KOPT-K1 (cell line): Measurements from ENCODE around the gene PICK1.
"Not testable (repeated sequence)": the region's sequence is repeated elsewhere in the genome, so short reads cannot be mapped to it uniquely, and the experiment has no call there.

Experiments used
- H3K27ac ChIP-seq: fragments of 200-600 bp; sonication (generic); 2 replicates; pipeline ENCODE4 v1.5.1; 2016; ENCODE audit warnings: antibody characterized with exemption, mild to moderate bottlenecking, low read depth, low read length; ENCODE audit not compliant: poor library complexity, severe bottlenecking
- H3K36me3 ChIP-seq: fragments of 200-600 bp; sonication (generic); 2 replicates; pipeline ENCODE4 v1.5.1; 2017; ENCODE audit warnings: antibody characterized with exemption, mild to moderate bottlenecking, low read length, moderate library complexity; ENCODE audit not compliant: insufficient read depth
- H3K9me3 ChIP-seq: fragments of 200-600 bp; sonication (generic); 2 replicates; pipeline ENCODE4 v1.5.1; 2017; ENCODE audit warnings: antibody characterized with exemption, low read length, mild to moderate bottlenecking; ENCODE audit not compliant: insufficient read depth, poor library complexity, severe bottlenecking

PICK1 gene

DNA sequence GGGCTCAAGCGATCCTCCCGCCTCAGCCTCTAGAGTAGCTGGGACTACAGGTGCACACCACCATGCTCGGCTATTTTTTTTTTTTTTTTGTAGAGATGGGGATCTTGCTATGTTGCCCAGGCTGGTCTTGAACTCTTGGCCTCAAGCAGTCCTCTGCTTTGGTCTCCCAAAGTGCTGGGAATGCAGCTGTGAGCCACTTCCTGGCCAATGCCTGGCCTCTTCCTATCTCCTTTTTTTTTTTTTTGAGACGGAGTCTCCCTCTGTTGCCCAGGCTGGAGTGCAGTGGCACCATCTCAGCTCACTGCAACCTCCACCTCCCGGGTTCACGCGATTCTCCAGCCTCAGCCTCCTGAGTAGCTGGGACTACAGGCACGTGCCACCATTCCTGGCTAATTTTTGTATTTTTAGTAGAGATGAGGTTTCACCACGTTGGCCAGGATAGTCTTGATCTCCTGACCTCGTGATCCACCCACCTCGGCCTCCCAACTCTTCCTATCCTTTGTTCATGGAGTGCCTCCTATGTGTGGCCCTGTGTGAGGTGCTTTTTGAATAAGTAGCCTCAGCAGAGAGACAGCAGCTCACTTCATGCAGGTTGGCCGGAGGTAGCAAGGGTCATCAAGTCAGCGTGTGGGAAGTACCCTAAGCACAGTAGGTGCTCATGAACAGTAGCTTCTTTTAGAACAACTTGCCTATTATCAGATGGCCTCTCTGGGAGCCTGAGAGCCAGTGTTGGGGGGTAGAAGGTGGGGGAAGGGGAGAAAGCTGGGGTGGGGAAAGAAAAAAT, 19.6 kb upstream of the PICK1 start:
- H3K27ac ChIP-seq, H3K36me3 ChIP-seq, H3K9me3 ChIP-seq: not testable (repeated sequence)

GRCh38 chr22:38038426-38038825, 18.8 kb upstream of the PICK1 start:
- Histone ChIP-seq H3K27ac (no peak overlapping the region), H3K36me3 (no peaks in the 10 kb centered on the region), H3K9me3 (no peaks in the 10 kb centered on the region)

DNA sequence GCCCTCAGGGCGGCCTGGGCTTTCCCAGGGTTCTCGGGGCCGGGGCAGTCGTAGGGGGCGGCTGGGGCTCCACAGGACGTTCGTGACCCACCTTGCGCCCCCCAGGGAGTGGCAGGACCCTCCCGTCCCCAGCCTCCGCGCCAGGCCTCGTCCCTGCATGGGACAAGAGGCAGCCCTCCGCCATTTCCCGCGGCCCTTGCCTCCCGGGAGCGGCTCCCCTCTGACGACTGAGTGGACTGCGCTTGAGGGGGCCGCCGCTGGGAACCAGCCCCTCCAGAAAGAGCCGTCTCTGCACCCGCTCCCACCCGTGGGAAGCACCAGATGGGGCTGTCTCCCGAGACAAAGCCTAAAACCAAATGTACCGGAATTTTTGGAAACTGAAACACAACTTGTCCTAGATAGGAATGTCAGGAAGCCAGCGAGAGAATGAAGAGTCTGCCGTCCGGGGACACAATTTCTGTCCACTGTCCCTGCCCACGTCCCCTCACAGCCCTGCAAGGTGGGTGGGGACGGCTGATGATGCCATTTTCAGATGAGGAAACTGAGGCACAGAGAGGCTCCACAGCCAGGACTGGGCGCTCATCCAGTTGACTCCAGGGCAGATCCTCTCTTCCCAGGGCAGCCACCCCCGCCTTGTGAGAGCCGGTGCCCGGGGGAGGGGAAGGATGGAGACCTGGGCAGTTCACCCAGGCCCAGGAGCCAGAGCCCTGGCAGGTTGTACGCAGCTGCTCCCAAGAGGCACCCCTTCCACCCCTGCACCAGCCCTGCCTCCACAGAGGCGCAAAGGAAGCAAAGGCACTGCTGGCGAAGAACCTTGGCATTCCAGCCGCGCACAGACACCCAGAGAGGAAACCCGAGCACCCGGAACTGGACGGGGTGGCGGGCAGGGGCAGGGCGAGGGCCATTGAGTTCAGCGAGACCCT, 18.1 kb upstream of the PICK1 start:
- no peak overlapping the region for H3K27ac ChIP-seq
- H3K9me3 ChIP-seq = no peaks in the 10 kb centered on the region
- H3K36me3 ChIP-seq = no peaks in the 10 kb centered on the region

GRCh38 chr22:38040953-38041759, 16.0 kb upstream of the PICK1 start:
- Histone ChIP-seq H3K9me3 (no peaks in the 10 kb centered on the region), H3K36me3 (no peaks in the 10 kb centered on the region), H3K27ac (no peak overlapping the region)

- Histone ChIP-seq H3K9me3 (no peaks in the 10 kb centered on the region), H3K27ac (no peak overlapping the region), H3K36me3 (no peaks in the 10 kb centered on the region)
Observed at GRCh38 chr22:38041760-38042487, 15.3 kb upstream of the PICK1 start.

GRCh38 chr22:38042488-38042790, 14.8 kb upstream of the PICK1 start:
- Histone ChIP-seq H3K9me3 (no peaks in the 10 kb centered on the region), H3K27ac (no peak overlapping the region), H3K36me3 (no peaks in the 10 kb centered on the region)

DNA sequence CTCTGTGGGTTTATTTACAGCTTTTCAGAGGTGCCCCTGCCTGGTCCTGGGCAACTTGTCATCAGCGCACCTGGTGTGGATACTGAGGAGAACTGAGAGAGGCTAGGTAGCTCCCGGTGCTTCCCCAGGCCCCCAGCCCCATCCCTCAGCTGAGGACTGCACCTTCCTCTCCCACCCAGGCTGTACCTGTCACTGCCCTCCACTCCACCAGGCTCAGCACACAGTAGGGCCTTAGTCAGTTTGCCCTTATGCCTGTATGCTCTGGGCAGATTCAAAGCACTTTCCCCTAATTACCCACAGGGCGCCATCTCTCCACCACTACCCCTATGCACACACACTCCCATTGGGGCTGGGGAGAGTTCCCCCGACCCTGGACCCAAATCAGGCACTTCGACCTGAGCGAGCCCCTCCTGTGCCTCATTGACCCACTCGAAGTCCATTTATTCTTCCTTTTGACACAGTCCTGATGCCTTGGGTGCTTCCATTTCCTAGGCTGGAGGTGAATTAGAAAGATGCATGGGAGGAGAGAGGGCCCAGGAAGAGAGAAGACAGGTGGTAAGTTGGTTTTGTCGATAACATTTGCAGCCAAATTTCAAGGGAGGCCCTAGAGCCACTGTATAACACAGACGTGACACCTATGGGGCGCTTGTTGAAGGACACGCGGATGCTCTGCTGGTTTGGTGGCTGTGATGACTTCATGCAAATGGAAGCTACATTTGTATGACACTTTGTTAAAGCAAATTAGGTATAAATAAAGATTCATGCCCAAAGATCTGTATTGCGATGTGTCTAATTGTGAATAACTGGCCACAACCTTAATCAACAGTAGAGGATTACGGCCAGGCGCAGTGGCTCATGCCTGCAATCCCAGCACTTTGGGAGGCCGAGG, 13.8 kb upstream of the PICK1 start:
- no peaks in the 10 kb centered on the region for H3K9me3 ChIP-seq
- no peak overlapping the region for H3K27ac ChIP-seq
- no peaks in the 10 kb centered on the region for H3K36me3 ChIP-seq

GRCh38 chr22:38046070-38046748, 11.0 kb upstream of the PICK1 start:
- Histone ChIP-seq H3K36me3 (no peaks in the 10 kb centered on the region), H3K27ac (no peak overlapping the region), H3K9me3 (no peaks in the 10 kb centered on the region)

GRCh38 chr22:38049812-38050619, 7.2 kb upstream of the PICK1 start:
- Histone ChIP-seq H3K27ac (no peak overlapping the region), H3K36me3 (no peaks in the 10 kb centered on the region), H3K9me3 (no peaks in the 10 kb centered on the region)

- Histone ChIP-seq H3K36me3 (no peaks in the 10 kb centered on the region), H3K9me3 (no peaks in the 10 kb centered on the region), H3K27ac (no peak overlapping the region)
Observed at GRCh38 chr22:38050720-38051119, 6.5 kb upstream of the PICK1 start.

- H3K27ac ChIP-seq = no peak overlapping the region
- no peaks in the 10 kb centered on the region for H3K9me3 ChIP-seq
- H3K36me3 ChIP-seq = no peaks in the 10 kb centered on the region
Observed at GRCh38 chr22:38051261-38051660, 5.9 kb upstream of the PICK1 start.

GRCh38 chr22:38051900-38052862, 5.0 kb upstream of the PICK1 start:
- no peaks in the 10 kb centered on the region for H3K36me3 ChIP-seq
- no peaks in the 10 kb centered on the region for H3K9me3 ChIP-seq
- H3K27ac ChIP-seq = no peak overlapping the region
